ENCODE data around the gene RXRB. TPM values are rescaled to one million over a fixed set of nuclear protein-coding genes. Genes with fewer than 3 reads are reported as not detected.

RXRB gene
- total and polyA plus RNA-seq, 10 of the 15 experiments (the other 5 are each of a cell fraction or from before 2014, with no cell fraction given), result 0.71 to 35.0 (median 20.4) TPM

- H3K9ac ChIP-seq (ENCODE audit: control insufficient read depth, insufficient read depth, low read length), result no peak overlapping the region
- ChIA-PET RAD21 (ENCODE audit: unreplicated experiment) (interaction anchor here (0.6 to 1.7 kb wide), 11 partner anchors 10 to 208 kb away, joined by 3 to 9 read pairs (median 3); partner anchors contain the start of gene RING1), CTCF (interaction anchor here (0.7 to 5.8 kb wide), 30 partner anchors 10 to 353 kb away, joined by 3 to 41 read pairs (median 4); partner anchors contain the start of gene RING1), SMC1A (ENCODE audit: uncharacterized antibody, unreplicated experiment) (interaction anchor here (0.8 to 1.6 kb wide), 10 partner anchors 10 to 84 kb away, joined by 3 to 5 read pairs (median 4); partner anchors contain the start of gene RING1), POLR2A (interaction anchor here (0.7 to 1.1 kb wide), 3 partner anchors 11 to 50 kb away, joined by 3 to 5 read pairs (median 4); partner anchors contain the start of gene RING1)
- WGBS (ENCODE audit: insufficient coverage, insufficient replicate concordance, low lambda C conversion rate, missing lambda C conversion rate), result 69% methylated on average over 6 of the region's 6 CpGs
- H3K4me1 ChIP-seq (ENCODE audit: control insufficient read depth, insufficient read depth, low read length), result peaks cover 21% of the 10 kb centered on the region
- TF ChIP-seq CHD4 (IDR thresholded peaks at IDR 0.05), result no peak
- TF ChIP-seq ZSCAN29 (IDR thresholded peaks at IDR 0.05), result no peak
- no peak for TF ChIP-seq HDGF (IDR thresholded peaks at IDR 0.05)
- no peak for TF ChIP-seq IRF5 (IDR thresholded peaks at IDR 0.05; ENCODE audit: borderline replicate concordance)
- TF ChIP-seq EGR1 (IDR thresholded peaks at IDR 0.05; ENCODE audit: borderline replicate concordance in 1 of 2, low read depth in 2 of 2, low read length in 2 of 2), result no peak
- TF ChIP-seq EED (IDR thresholded peaks at IDR 0.05; ENCODE audit: low read depth), result no peak
- BruUV-seq (replicated peaks), result TSS peak; percentile 50
- peak overlapping the region; percentile 27; the same call in 1 of the 2 replicates for H3K4me2 ChIP-seq (ENCODE audit: control insufficient read depth, insufficient read depth)
- ATAC-seq, result no peak
- no peaks in the 10 kb centered on the region for H4K20me1 ChIP-seq (ENCODE audit: control insufficient read depth, insufficient read depth)
- DNase-seq (ENCODE audit: low read depth, low spot score), result no peak
- H3K27me3 ChIP-seq (replicated peaks in 1 of 2; ENCODE audit: control insufficient read depth in 2 of 2, insufficient read depth in 2 of 2, low read length in 1 of 2), result no peaks in the 10 kb centered on the region
- no peak overlapping the region for H3K4me3 ChIP-seq
- H3K36me3 ChIP-seq (ENCODE audit: control insufficient read depth in 2 of 2, insufficient read depth in 2 of 2, low read length in 1 of 2), result peaks cover 17 to 38% of the 10 kb centered on the region in 2 experiments
- in situ Hi-C loops (cut with MboI) (no loop called here), intact Hi-C loops (cut with micrococcal nuclease; ENCODE audit: unreplicated experiment) (no loop called here)
- H2AFZ ChIP-seq (ENCODE audit: control insufficient read depth, low read depth, low read length), result no peak overlapping the region
- H3K27ac ChIP-seq (ENCODE audit: control insufficient read depth, insufficient read depth), result no peak overlapping the region
- no peak for FAIRE-seq
- peaks cover 33% of the 10 kb centered on the region for H3K79me2 ChIP-seq (ENCODE audit: control insufficient read depth, insufficient read depth, low read length)
- H3K9me3 ChIP-seq (replicated peaks; ENCODE audit: control insufficient read depth, insufficient read depth, low read length), result no peaks in the 10 kb centered on the region
These were observed 2.2 kb downstream of the RXRB start for GRCh38 chr6:33198159-33198852.

All from GM12878 (cell line).